ENCODE measurements around the gene NAA80. TPM values are rescaled to one million over a fixed set of nuclear protein-coding genes. Genes with fewer than 3 reads are reported as not detected.

The NAA80 gene
- total and polyA plus RNA-seq, 2 of the 13 experiments (the other 11 are each of a cell fraction or from before 2014, with no cell fraction given), result 3.4 to 8.7 TPM

DNA sequence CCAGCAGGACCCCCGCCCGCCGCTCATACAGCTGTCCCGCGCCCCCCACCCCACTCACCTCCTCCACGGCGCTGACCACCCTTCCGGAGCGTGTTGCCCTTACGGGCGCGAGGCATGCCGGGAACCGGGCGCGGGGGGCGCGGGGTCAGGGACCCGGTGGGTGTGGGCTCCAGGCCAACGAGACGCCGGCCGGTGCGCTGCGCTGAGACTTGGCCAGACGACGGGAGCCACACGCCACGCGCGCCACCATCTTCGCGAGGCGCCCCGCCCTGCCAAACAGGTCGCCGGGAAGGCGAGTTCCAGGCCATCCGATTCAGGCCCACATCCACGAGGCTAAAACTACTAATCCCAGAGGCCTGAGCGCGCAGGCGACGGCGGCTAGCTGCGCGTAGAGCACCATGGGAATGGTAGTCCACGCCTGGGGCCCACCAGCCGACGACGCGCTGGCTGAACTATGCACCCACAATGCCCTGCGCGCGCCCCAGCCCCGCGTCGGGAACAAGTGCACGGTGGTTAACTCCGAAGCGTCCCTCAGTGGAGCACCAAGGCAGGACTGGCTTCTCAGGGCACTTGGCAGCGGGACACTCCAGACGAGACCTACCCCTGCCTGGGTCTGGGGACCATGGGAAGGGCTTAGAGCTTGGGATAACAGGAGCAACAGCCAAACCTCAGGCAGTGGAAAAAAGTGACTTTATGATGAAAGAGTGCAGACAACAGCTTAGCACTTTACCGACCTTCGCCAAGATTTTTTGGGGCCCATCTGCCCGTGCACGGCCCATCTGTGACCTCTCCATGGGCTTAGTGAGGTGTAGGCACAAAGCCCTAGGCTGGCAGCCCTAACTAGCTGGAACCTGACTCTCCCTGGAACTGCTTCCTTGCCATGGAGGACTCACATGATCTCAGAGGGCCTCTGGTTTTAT is 6.8 kb downstream of the NAA80 start, which contains the start of gene IFRD2 (continued):
- TF ChIP-seq, protein P1, sequence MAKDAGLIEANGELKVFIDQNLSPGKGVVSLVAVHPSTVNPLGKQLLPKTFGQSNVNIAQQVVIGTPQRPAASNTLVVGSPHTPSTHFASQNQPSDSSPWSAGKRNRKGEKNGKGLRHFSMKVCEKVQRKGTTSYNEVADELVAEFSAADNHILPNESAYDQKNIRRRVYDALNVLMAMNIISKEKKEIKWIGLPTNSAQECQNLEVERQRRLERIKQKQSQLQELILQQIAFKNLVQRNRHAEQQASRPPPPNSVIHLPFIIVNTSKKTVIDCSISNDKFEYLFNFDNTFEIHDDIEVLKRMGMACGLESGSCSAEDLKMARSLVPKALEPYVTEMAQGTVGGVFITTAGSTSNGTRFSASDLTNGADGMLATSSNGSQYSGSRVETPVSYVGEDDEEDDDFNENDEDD (CRISPR knock-in tag; IDR thresholded peaks at IDR 0.05; ENCODE audit: borderline replicate concordance), result peak; percentile 85; the same call in 1 of the 2 replicates
- TF ChIP-seq, protein P2, sequence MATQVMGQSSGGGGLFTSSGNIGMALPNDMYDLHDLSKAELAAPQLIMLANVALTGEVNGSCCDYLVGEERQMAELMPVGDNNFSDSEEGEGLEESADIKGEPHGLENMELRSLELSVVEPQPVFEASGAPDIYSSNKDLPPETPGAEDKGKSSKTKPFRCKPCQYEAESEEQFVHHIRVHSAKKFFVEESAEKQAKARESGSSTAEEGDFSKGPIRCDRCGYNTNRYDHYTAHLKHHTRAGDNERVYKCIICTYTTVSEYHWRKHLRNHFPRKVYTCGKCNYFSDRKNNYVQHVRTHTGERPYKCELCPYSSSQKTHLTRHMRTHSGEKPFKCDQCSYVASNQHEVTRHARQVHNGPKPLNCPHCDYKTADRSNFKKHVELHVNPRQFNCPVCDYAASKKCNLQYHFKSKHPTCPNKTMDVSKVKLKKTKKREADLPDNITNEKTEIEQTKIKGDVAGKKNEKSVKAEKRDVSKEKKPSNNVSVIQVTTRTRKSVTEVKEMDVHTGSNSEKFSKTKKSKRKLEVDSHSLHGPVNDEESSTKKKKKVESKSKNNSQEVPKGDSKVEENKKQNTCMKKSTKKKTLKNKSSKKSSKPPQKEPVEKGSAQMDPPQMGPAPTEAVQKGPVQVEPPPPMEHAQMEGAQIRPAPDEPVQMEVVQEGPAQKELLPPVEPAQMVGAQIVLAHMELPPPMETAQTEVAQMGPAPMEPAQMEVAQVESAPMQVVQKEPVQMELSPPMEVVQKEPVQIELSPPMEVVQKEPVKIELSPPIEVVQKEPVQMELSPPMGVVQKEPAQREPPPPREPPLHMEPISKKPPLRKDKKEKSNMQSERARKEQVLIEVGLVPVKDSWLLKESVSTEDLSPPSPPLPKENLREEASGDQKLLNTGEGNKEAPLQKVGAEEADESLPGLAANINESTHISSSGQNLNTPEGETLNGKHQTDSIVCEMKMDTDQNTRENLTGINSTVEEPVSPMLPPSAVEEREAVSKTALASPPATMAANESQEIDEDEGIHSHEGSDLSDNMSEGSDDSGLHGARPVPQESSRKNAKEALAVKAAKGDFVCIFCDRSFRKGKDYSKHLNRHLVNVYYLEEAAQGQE (IDR thresholded peaks at IDR 0.05; ENCODE audit: borderline replicate concordance in 1 of 2, low read depth in 1 of 2, low read length in 2 of 2), result no peak; a peak in 1 of 4 replicates
- TF ChIP-seq RXRA (CRISPR knock-in tag; IDR thresholded peaks at IDR 0.05) (peak; percentile 60; the same call in 1 of the 2 replicates), ZFP1 (CRISPR knock-in tag; IDR thresholded peaks at IDR 0.05) (no peak; the same call in 1 of the 2 replicates), ZNF12 (CRISPR knock-in tag; IDR thresholded peaks at IDR 0.05) (no peak), HNF4G (IDR thresholded peaks at IDR 0.05; ENCODE audit: borderline replicate concordance, low read depth, low read length) (0 out of 2 replicates have a peak, but pooled peaks have one; percentile 5), HNF4G (CRISPR knock-in tag; IDR thresholded peaks at IDR 0.05; ENCODE audit: borderline replicate concordance, low read depth) (no peak), PHF20 (CRISPR knock-in tag; IDR thresholded peaks at IDR 0.05) (peak; percentile 77), ATF7-NPFF (CRISPR knock-in tag; IDR thresholded peaks at IDR 0.05; ENCODE audit: low read depth) (peak; percentile 63; the same call in 1 of the 2 replicates), MAFG (CRISPR knock-in tag; IDR thresholded peaks at IDR 0.05) (no peak), MTA1 (CRISPR knock-in tag; IDR thresholded peaks at IDR 0.05; ENCODE audit: borderline replicate concordance) (peak; percentile 26; the same call in 1 of the 2 replicates), HCFC1 (IDR thresholded peaks at IDR 0.05; ENCODE audit: low read depth, low read length) (peak; percentile 100), HNRNPLL (IDR thresholded peaks at IDR 0.05; ENCODE audit: low read depth, low read length, poor library complexity, severe bottlenecking) (peak; percentile 57), KDM2A (CRISPR knock-in tag; IDR thresholded peaks at IDR 0.05; ENCODE audit: borderline replicate concordance, low read depth) (peak; percentile 97), ZNF143 (CRISPR knock-in tag; IDR thresholded peaks at IDR 0.05) (peak; percentile 97), RFX3 (CRISPR knock-in tag; IDR thresholded peaks at IDR 0.05) (no peak), SMAD3 (CRISPR knock-in tag; IDR thresholded peaks at IDR 0.05) (peak; percentile 72; the same call in 1 of the 2 replicates), ARNT2 (CRISPR knock-in tag; IDR thresholded peaks at IDR 0.05; ENCODE audit: low read depth) (peak; percentile 60; the same call in 1 of the 2 replicates), ZNF768 (CRISPR knock-in tag; IDR thresholded peaks at IDR 0.05) (no peak)
- TF ChIP-seq, protein P3, sequence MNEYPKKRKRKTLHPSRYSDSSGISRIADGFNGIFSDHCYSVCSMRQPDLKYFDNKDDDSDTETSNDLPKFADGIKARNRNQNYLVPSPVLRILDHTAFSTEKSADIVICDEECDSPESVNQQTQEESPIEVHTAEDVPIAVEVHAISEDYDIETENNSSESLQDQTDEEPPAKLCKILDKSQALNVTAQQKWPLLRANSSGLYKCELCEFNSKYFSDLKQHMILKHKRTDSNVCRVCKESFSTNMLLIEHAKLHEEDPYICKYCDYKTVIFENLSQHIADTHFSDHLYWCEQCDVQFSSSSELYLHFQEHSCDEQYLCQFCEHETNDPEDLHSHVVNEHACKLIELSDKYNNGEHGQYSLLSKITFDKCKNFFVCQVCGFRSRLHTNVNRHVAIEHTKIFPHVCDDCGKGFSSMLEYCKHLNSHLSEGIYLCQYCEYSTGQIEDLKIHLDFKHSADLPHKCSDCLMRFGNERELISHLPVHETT (CRISPR knock-in tag; conservative IDR thresholded peaks at IDR 0.05), result peak; percentile 67; the same call in 1 of the 2 replicates
- TF ChIP-seq, protein P4, sequence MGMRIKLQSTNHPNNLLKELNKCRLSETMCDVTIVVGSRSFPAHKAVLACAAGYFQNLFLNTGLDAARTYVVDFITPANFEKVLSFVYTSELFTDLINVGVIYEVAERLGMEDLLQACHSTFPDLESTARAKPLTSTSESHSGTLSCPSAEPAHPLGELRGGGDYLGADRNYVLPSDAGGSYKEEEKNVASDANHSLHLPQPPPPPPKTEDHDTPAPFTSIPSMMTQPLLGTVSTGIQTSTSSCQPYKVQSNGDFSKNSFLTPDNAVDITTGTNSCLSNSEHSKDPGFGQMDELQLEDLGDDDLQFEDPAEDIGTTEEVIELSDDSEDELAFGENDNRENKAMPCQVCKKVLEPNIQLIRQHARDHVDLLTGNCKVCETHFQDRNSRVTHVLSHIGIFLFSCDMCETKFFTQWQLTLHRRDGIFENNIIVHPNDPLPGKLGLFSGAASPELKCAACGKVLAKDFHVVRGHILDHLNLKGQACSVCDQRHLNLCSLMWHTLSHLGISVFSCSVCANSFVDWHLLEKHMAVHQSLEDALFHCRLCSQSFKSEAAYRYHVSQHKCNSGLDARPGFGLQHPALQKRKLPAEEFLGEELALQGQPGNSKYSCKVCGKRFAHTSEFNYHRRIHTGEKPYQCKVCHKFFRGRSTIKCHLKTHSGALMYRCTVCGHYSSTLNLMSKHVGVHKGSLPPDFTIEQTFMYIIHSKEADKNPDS (CRISPR knock-in tag; IDR thresholded peaks at IDR 0.05), result no peak
